ENCODE data around the gene ZNF331.

GRCh38 chr19:53537521-53538377 lies at the start of gene ZNF331:
- TF ChIP-seq CTCF (conservative IDR thresholded peaks at IDR 0.05; ENCODE audit: low read depth, low read length): no peak
- TF ChIP-seq EZH2 (IDR thresholded peaks at IDR 0.05; ENCODE audit: low read length, unreplicated experiment): no peak
